HepG2 (cell line): ENCODE measurements around the gene NYNRIN. TPM values are rescaled to one million over a fixed set of nuclear protein-coding genes. Genes with fewer than 3 reads are reported as not detected.

Experiments used
- BCL6 ChIP-seq: IDR thresholded peaks from 2 replicates; pipeline ENCODE4 v1.6.1; 2016; ENCODE audit warnings: missing genetic modification reagents, missing compliant biosample characterization
- CBFB ChIP-seq: sonication (generic); formaldehyde crosslinking; IDR thresholded peaks from 2 replicates; pipeline ENCODE4 v1.4.0; 2020; ENCODE audit warnings: missing genetic modification reagents
- HNF4A ChIP-seq: sonication (generic); formaldehyde crosslinking; IDR thresholded peaks from 2 replicates; pipeline ENCODE4 v1.4.0; 2020; ENCODE audit warnings: missing genetic modification reagents
- IRF9 ChIP-seq: sonication (generic); formaldehyde crosslinking; IDR thresholded peaks from 2 replicates; pipeline ENCODE4 v1.8.0; 2022; ENCODE audit warnings: missing genetic modification reagents, mild to moderate bottlenecking, borderline replicate concordance
- JARID2 ChIP-seq: sonication (generic); formaldehyde crosslinking; IDR thresholded peaks from 2 replicates; pipeline ENCODE4 v1.8.1; 2023; ENCODE audit warnings: missing genetic modification reagents, inconsistent platforms; ENCODE audit not compliant: insufficient replicate concordance
- KLF16 ChIP-seq, 2 experiments: sonication (generic) in 1 of 2; formaldehyde crosslinking in 1 of 2; IDR thresholded peaks; 2 replicates each; pipeline versions ENCODE4 v1.6.1 to v1.8.0; 2016 to 2023; ENCODE audit warnings: missing genetic modification reagents in 2 of 2, missing compliant biosample characterization in 1 of 2
- NRL ChIP-seq: sonication (generic); formaldehyde crosslinking; IDR thresholded peaks from 2 replicates; pipeline ENCODE4 v1.5.0; 2020; ENCODE audit warnings: missing genetic modification reagents, mild to moderate bottlenecking, moderate library complexity, borderline replicate concordance
- TBX3 ChIP-seq: fragments of 450-650 bp; IDR thresholded peaks from 2 replicates; pipeline ENCODE4 v1.6.1; 2017; ENCODE audit warnings: antibody characterized with exemption, mild to moderate bottlenecking, inconsistent platforms, borderline replicate concordance
- THAP7 ChIP-seq: sonication (generic); formaldehyde crosslinking; IDR thresholded peaks from 2 replicates; pipeline ENCODE4 v1.8.1; 2023; ENCODE audit warnings: mild to moderate bottlenecking, missing genetic modification reagents
- U2AF2 ChIP-seq: fragments of 200-400 bp; formaldehyde crosslinking; IDR thresholded peaks from 2 replicates; pipeline ENCODE4 v1.6.1; 2017; ENCODE audit warnings: low read depth, mild to moderate bottlenecking, low read length
- USF2 ChIP-seq, 2 experiments: sonication (generic) in 1 of 2; formaldehyde crosslinking in 1 of 2; IDR thresholded peaks; 2 replicates each; pipeline versions ENCODE4 v1.5.1 to v1.6.1; 2011 to 2020; ENCODE audit warnings: borderline replicate concordance in 1 of 2, low read depth in 1 of 2, low read length in 1 of 2, mild to moderate bottlenecking in 1 of 2, missing genetic modification reagents in 1 of 2, moderate library complexity in 1 of 2
- ZKSCAN1 ChIP-seq: fragments of 150-350 bp; IDR thresholded peaks from 2 replicates; pipeline ENCODE4 v1.6.1; 2014; ENCODE audit warnings: low read length
- ZKSCAN8 ChIP-seq: IDR thresholded peaks from 2 replicates; pipeline ENCODE4 v1.6.1; 2016; ENCODE audit warnings: borderline replicate concordance, missing genetic modification reagents, missing compliant biosample characterization
- ZNF138 ChIP-seq: sonication (generic); formaldehyde crosslinking; IDR thresholded peaks from 2 replicates; pipeline ENCODE4 v1.5.0; 2020; ENCODE audit warnings: mild to moderate bottlenecking, low read depth, missing genetic modification reagents
- ZNF160 ChIP-seq: sonication (generic); formaldehyde crosslinking; IDR thresholded peaks from 2 replicates; pipeline ENCODE4 v1.8.0; 2022; ENCODE audit warnings: mild to moderate bottlenecking, inconsistent platforms, missing genetic modification reagents
- ZNF432 ChIP-seq: sonication (generic); formaldehyde crosslinking; IDR thresholded peaks from 2 replicates; pipeline ENCODE4 v1.5.0; 2020; ENCODE audit warnings: missing genetic modification reagents, mild to moderate bottlenecking, borderline replicate concordance
- ZNF557 ChIP-seq: sonication (generic); formaldehyde crosslinking; IDR thresholded peaks from 2 replicates; pipeline ENCODE4 v1.4.0; 2020; ENCODE audit warnings: missing genetic modification reagents
- ZNF605 ChIP-seq: sonication (generic); formaldehyde crosslinking; IDR thresholded peaks from 2 replicates; pipeline ENCODE4 v1.8.0; 2022; ENCODE audit warnings: mild to moderate bottlenecking, missing genetic modification reagents
- ZNF687 ChIP-seq: sonication (generic); formaldehyde crosslinking; IDR thresholded peaks from 2 replicates; pipeline ENCODE4 v1.5.1; 2020; ENCODE audit warnings: mild to moderate bottlenecking, missing genetic modification reagents, moderate library complexity
- ZSCAN30 ChIP-seq: sonication (generic); formaldehyde crosslinking; IDR thresholded peaks from 2 replicates; pipeline ENCODE4 v1.5.0; 2020; ENCODE audit warnings: mild to moderate bottlenecking, missing genetic modification reagents
- ZSCAN9 ChIP-seq: IDR thresholded peaks from 2 replicates; pipeline ENCODE4 v1.6.1; 2016; ENCODE audit warnings: borderline replicate concordance
- polyA plus RNA-seq, 8 experiments: library from polyadenylated mRNA; depleted of rRNA in 3 of 8; stranded (reverse) in 7 of 8; unstranded in 1 of 8; fragments of >200 nt; fragmentation: Illumina TruSeq in 4 of 8; extraction: Trizol in 4 of 8; gene quantifications; 2 replicates each; pipeline versions ENCODE4 v1.2.1 to v1.2.3, GENCODE V29; 2011 to 2016; ENCODE audit warnings: low read depth in 4 of 8, missing spikeins in 1 of 8, mixed read lengths in 1 of 8; ENCODE audit not compliant: insufficient read depth in 1 of 8
- total RNA-seq, 5 experiments: library from RNA; depleted of rRNA; stranded (reverse); fragments of >200 nt; fragmentation: Illumina TruSeq; extraction: Trizol; gene quantifications; 2 replicates each; pipeline ENCODE4 v1.2.3, GENCODE V29; 2016; ENCODE audit warnings: low read depth in 1 of 5

The NYNRIN gene
- total and polyA plus RNA-seq, 2 of the 13 experiments (the other 11 are each of a cell fraction or from before 2014, with no cell fraction given), result 0.63 to 1.1 TPM

GRCh38 chr14:24426912-24427536 is 28.2 kb downstream of the NYNRIN start (continued):
- TF ChIP-seq IRF9 (CRISPR knock-in tag) (peak; percentile 83; the same call in 1 of the 2 replicates), ZKSCAN1 (no peak), ZSCAN30 (CRISPR knock-in tag) (no peak), KLF16 (CRISPR knock-in tag; IDR thresholded peaks at IDR 0.05) (peak in 1 of 2 experiments; percentile 32; a peak in 1 of 4 replicates), THAP7 (CRISPR knock-in tag) (peak; percentile 72; the same call in 1 of the 2 replicates), ZNF160 (CRISPR knock-in tag) (0 out of 2 replicates have a peak, but pooled peaks have one; percentile 14), ZSCAN9 (peak; percentile 39; the same call in 1 of the 2 replicates), HNF4A (CRISPR knock-in tag) (peak; percentile 98), BCL6 (CRISPR knock-in tag) (peak; percentile 54; the same call in 1 of the 2 replicates), USF2 (IDR thresholded peaks at IDR 0.05; ENCODE audit: low read depth, low read length) (no peak), USF2 (CRISPR knock-in tag; IDR thresholded peaks at IDR 0.05; ENCODE audit: borderline replicate concordance) (no peak; the same call in 1 of the 2 replicates), ZNF557 (no peak), JARID2 (peak; percentile 89), ZNF138 (CRISPR knock-in tag) (peak; percentile 65), TBX3 (0 out of 2 replicates have a peak, but pooled peaks have one; percentile 12), CBFB (no peak), ZNF432 (CRISPR knock-in tag) (no peak), ZNF605 (CRISPR knock-in tag) (peak; percentile 61), NRL (CRISPR knock-in tag) (no peak), ZKSCAN8 (CRISPR knock-in tag) (no peak), ZNF687 (peak; percentile 13; the same call in 1 of the 2 replicates), U2AF2 (no peak)
